GM19452 (cell line): ENCODE data around the gene USP17L22.
"Not testable (repeated sequence)": the region's sequence is repeated elsewhere in the genome, so short reads cannot be mapped to it uniquely, and the experiment has no call there.

Source experiments
- ATAC-seq: cut with Tn5 transposase; IDR thresholded peaks from one replicate; pipeline ENCODE4 v1.9.1; 2021; ENCODE audit not compliant: unreplicated experiment

The USP17L22 gene, protein sequence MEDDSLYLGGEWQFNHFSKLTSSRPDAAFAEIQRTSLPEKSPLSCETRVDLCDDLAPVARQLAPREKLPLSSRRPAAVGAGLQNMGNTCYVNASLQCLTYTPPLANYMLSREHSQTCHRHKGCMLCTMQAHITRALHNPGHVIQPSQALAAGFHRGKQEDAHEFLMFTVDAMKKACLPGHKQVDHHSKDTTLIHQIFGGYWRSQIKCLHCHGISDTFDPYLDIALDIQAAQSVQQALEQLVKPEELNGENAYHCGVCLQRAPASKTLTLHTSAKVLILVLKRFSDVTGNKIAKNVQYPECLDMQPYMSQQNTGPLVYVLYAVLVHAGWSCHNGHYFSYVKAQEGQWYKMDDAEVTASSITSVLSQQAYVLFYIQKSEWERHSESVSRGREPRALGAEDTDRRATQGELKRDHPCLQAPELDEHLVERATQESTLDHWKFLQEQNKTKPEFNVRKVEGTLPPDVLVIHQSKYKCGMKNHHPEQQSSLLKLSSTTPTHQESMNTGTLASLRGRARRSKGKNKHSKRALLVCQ

DNA sequence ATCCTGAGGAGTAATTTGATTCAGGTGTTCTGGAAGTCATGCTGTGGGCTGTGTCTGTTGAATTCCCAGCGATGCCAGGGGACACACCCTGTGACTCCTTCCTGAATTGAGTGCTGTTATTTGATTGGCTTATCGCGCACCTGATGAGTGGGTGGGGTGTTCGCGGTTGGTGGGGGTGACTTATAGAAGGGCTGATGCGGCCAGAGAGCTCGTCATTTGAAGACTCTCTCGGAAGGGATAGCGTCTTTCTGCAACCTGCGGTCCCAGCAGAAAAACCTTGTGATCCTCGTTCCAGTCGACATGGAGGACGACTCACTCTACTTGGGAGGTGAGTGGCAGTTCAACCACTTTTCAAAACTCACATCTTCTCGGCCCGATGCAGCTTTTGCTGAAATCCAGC is at the start of gene USP17L22:
Gene USP17L22, plus strand, starts transcription at position 301 of the 400 bp plus-strand sequence. Its CDS starts 0 bp downstream, at position 301.
- not testable (repeated sequence) for ATAC-seq

DNA sequence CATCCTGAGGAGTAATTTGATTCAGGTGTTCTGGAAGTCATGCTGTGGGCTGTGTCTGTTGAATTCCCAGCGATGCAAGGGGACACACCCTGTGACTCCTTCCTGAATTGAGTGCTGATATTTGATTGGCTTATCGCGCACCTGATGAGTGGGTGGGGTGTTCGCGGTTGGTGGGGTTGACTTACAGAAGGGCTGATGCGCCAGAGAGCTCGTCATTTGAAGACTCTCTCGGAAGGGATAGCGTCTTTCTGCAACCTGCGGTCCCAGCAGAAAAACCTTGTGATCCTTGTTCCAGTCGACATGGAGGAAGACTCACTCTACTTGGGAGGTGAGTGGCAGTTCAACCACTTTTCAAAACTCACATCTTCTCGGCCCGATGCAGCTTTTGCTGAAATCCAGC is 47.6 kb upstream of the USP17L22 start, which contains the start of gene USP17L12:
Gene USP17L12, plus strand, starts transcription at position 301 of the 400 bp plus-strand sequence. Its CDS starts 0 bp downstream, at position 301.
- not testable (repeated sequence) for ATAC-seq

DNA sequence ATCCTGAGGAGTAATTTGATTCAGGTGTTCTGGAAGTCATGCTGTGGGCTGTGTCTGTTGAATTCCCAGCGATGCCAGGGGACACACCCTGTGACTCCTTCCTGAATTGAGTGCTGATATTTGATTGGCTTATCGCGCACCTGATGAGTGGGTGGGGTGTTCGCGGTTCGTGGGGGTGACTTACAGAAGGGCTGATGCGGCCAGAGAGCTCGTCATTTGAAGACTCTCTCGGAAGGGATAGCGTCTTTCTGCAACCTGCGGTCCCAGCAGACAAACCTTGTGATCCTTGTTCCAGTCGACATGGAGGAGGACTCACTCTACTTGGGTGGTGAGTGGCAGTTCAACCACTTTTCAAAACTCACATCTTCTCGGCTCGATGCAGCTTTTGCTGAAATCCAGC is 42.8 kb upstream of the USP17L22 start, which contains the start of gene USP17L13:
Gene USP17L13, plus strand, starts transcription at position 301 of the 400 bp plus-strand sequence. Its CDS starts 0 bp downstream, at position 301.
- not testable (repeated sequence) for ATAC-seq

DNA sequence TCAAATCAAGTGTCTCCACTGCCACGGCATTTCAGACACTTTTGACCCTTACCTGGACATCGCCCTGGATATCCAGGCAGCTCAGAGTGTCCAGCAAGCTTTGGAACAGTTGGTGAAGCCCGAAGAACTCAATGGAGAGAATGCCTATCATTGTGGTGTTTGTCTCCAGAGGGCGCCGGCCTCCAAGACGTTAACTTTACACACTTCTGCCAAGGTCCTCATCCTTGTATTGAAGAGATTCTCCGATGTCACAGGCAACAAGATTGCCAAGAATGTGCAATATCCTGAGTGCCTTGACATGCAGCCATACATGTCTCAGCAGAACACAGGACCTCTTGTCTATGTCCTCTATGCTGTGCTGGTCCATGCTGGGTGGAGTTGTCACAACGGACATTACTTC is 37.2 kb upstream of the USP17L22 start:
- not testable (repeated sequence) for ATAC-seq

DNA sequence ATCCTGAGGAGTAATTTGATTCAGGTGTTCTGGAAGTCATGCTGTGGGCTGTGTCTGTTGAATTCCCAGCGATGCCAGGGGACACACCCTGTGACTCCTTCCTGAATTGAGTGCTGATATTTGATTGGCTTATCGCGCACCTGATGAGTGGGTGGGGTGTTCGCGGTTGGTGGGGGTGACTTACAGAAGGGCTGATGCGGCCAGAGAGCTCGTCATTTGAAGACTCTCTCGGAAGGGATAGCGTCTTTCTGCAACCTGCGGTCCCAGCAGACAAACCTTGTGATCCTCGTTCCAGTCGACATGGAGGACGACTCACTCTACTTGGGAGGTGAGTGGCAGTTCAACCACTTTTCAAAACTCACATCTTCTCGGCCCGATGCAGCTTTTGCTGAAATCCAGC is 33.3 kb upstream of the USP17L22 start, which contains the start of gene USP17L15:
Gene USP17L15, plus strand, starts transcription at position 301 of the 400 bp plus-strand sequence. Its CDS starts 0 bp downstream, at position 301.
- not testable (repeated sequence) for ATAC-seq

DNA sequence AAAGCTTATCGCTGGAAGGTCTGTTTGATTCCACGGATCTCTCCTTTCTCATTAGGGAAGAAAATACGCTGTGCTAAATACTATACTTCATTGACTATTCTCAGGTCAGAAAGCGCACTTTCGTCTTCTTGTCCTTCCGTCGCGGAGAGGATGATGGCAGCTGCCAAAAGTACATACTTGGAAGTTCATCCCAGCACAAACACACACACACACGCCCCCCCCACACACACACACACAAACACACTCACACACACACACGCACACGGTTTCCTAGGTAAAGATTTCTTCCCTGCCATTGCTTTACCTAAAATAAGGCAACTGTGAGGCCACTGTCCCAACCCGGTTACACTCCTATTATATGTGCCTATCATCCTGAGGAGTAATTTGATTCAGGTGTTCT is 29.0 kb upstream of the USP17L22 start:
- not testable (repeated sequence) for ATAC-seq

DNA sequence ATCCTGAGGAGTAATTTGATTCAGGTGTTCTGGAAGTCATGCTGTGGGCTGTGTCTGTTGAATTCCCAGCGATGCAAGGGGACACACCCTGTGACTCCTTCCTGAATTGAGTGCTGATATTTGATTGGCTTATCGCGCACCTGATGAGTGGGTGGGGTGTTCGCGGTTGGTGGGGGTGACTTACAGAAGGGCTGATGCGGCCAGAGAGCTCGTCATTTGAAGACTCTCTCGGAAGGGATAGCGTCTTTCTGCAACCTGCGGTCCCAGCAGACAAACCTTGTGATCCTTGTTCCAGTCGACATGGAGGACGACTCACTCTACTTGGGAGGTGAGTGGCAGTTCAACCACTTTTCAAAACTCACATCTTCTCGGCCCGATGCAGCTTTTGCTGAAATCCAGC is 23.8 kb upstream of the USP17L22 start, which contains the start of gene USP17L17:
Gene USP17L17, plus strand, starts transcription at position 301 of the 400 bp plus-strand sequence. Its CDS starts 0 bp downstream, at position 301.
- ATAC-seq, result not testable (repeated sequence)

DNA sequence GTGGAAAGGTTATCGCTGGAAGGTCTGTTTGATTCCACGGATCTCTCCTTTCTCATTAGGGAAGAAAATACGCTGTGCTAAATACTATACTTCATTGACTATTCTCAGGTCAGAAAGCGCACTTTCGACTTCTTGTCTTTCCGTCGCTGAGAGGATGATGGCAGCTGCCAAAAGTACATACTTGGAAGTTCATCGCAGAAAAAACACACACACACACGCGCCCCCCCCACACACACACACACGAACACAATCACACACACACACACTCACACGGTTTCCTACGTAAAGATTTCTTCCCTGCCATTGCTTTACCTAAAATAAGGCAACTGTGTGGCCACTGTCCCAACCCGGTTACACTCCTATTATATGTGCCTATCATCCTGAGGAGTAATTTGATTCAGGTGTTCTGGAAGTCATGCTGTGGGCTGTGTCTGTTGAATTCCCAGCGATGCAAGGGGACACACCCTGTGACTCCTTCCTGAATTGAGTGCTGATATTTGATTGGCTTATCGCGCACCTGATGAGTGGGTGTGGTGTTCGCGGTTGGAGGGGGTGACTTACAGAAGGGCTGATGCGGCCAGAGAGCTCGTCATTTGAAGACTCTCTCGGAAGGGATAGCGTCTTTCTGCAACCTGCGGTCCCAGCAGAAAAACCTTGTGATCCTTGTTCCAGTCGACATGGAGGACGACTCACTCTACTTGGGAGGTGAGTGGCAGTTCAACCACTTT is 19.3 kb upstream of the USP17L22 start, which contains the start of gene USP17L18:
Gene USP17L18, plus strand, starts transcription at position 678 of the 728 bp plus-strand sequence. Its CDS starts 0 bp downstream, at position 678.
- ATAC-seq, result not testable (repeated sequence)

DNA sequence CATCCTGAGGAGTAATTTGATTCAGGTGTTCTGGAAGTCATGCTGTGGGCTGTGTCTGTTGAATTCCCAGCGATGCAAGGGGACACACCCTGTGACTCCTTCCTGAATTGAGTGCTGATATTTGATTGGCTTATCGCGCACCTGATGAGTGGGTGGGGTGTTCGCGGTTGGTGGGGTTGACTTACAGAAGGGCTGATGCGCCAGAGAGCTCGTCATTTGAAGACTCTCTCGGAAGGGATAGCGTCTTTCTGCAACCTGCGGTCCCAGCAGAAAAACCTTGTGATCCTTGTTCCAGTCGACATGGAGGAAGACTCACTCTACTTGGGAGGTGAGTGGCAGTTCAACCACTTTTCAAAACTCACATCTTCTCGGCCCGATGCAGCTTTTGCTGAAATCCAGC is 14.3 kb upstream of the USP17L22 start, which contains the start of gene USP17L19:
Gene USP17L19, plus strand, starts transcription at position 301 of the 400 bp plus-strand sequence. Its CDS starts 0 bp downstream, at position 301.
- ATAC-seq, result not testable (repeated sequence)

DNA sequence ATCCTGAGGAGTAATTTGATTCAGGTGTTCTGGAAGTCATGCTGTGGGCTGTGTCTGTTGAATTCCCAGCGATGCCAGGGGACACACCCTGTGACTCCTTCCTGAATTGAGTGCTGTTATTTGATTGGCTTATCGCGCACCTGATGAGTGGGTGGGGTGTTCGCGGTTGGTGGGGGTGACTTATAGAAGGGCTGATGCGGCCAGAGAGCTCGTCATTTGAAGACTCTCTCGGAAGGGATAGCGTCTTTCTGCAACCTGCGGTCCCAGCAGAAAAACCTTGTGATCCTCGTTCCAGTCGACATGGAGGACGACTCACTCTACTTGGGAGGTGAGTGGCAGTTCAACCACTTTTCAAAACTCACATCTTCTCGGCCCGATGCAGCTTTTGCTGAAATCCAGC is 9.6 kb upstream of the USP17L22 start, which contains the start of gene USP17L20:
Gene USP17L20, plus strand, starts transcription at position 301 of the 400 bp plus-strand sequence. Its CDS starts 0 bp downstream, at position 301.
- not testable (repeated sequence) for ATAC-seq

DNA sequence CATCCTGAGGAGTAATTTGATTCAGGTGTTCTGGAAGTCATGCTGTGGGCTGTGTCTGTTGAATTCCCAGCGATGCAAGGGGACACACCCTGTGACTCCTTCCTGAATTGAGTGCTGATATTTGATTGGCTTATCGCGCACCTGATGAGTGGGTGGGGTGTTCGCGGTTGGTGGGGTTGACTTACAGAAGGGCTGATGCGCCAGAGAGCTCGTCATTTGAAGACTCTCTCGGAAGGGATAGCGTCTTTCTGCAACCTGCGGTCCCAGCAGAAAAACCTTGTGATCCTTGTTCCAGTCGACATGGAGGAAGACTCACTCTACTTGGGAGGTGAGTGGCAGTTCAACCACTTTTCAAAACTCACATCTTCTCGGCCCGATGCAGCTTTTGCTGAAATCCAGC is 4.8 kb upstream of the USP17L22 start, which contains the start of gene USP17L21:
Gene USP17L21, plus strand, starts transcription at position 301 of the 400 bp plus-strand sequence. Its CDS starts 0 bp downstream, at position 301.
- not testable (repeated sequence) for ATAC-seq

DNA sequence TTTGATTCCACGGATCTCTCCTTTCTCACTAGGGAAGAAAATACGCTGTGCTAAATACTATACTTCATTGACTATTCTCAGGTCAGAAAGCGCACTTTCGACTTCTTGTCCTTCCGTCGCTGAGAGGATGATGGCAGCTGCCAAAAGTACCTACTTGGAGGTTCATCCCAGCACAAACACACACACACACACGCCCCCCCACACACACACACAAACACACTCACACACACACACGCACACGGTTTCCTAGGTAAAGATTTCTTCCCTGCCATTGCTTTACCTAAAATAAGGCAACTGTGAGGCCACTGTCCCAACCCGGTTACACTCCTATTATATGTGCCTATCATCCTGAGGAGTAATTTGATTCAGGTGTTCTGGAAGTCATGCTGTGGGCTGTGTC is 4.3 kb downstream of the USP17L22 start:
- not testable (repeated sequence) for ATAC-seq
